ENCODE data around the gene CD79B.
"Not testable (repeated sequence)": the region's sequence is repeated elsewhere in the genome, so short reads cannot be mapped to it uniquely, and the experiment has no call there.

GRCh38 chr17:63882626-63883126, 49.5 kb downstream of the CD79B start:
- not testable (repeated sequence) for TF ChIP-seq RNF219 (CRISPR knock-in tag; IDR thresholded peaks at IDR 0.05); GABPA (tag; conservative IDR thresholded peaks at IDR 0.05; ENCODE audit: low read depth); CREB3 (tag; conservative IDR thresholded peaks at IDR 0.05; ENCODE audit: low read depth); PHF21A (IDR thresholded peaks at IDR 0.05; ENCODE audit: borderline replicate concordance, low read depth); ATF3 (IDR thresholded peaks at IDR 0.05); ATF3 (CRISPR knock-in tag; conservative IDR thresholded peaks at IDR 0.05); USF2 (CRISPR knock-in tag; IDR thresholded peaks at IDR 0.05); SMARCA4 (IDR thresholded peaks at IDR 0.05); CTCF (IDR thresholded peaks at IDR 0.05 in 2 of 3, conservative IDR thresholded peaks at IDR 0.05 in 1 of 3; ENCODE audit: insufficient read depth in 2 of 3, low read depth in 1 of 3, low read length in 3 of 3)
